Right lung (tissue), 5 donors: ENCODE results near the gene BPGM. TPM values are rescaled to one million over a fixed set of nuclear protein-coding genes. Genes with fewer than 3 reads are reported as not detected.

Source experiments
- DNase-seq, 2 donors: peaks; one replicate each; pipeline ENCODE4 v3.0.0-alpha.2; 2013
- polyA plus RNA-seq, 5 donors: library from polyadenylated mRNA; unstranded; fragments of 120-200 nt; gene quantifications; one replicate each; pipeline versions ENCODE4 v1.2.1 to v1.2.3, GENCODE V29; 2013; ENCODE audit warnings: inconsistent platforms in 1 of 5, low replicate concordance in 1 of 5; ENCODE audit not compliant: insufficient read length in 5 of 5, insufficient read depth in 1 of 5

Gene BPGM
- polyA plus RNA-seq, 5 donors: 26.9 to 43.3 (median 30.6) TPM

DNA sequence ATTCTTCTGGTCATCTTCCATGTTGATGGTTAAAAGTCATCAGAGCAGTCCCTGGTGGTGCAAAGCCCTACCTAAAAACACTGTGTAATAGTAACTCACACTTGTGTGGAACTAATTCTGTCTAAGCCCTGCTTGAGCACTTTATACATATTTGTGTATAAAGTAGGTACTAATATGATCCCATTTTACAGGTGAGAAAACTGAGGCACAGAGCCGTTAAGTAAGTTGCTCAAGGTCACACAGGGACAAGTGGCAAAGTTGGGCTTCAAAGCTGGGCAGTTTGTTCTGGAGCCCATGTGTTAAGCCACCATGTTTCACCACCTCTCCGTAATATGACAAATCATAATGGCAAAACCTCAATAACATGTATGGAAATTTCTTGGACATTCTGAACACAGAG lies 48.1 kb downstream of the BPGM start:
- no peak for DNase-seq

DNA sequence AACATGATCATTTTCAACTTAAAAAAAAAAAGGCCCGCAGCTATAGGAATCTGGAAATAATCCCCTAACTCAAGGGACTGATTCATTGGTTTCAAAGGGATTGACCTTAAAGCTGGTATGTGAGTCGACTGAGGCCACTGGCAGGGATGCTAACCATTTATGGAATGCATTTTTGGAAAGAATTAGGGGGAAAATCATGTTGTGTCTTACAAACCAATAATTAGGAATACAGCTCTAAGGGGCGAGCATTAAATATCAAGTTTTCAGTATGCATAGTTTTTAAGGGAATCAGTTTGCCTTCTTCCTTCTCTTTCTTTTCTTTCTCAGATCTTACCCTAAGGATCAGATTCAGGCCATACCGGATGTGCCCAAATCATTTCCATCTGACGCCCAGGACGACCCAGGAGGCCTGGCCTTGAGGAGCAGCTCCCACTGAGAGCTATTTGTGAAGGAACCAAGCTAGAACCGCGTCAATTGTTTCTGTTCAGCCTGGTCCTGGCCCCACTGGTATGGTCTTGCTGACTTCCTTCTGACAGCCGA lies 48.7 kb downstream of the BPGM start:
- no peak for DNase-seq

DNA sequence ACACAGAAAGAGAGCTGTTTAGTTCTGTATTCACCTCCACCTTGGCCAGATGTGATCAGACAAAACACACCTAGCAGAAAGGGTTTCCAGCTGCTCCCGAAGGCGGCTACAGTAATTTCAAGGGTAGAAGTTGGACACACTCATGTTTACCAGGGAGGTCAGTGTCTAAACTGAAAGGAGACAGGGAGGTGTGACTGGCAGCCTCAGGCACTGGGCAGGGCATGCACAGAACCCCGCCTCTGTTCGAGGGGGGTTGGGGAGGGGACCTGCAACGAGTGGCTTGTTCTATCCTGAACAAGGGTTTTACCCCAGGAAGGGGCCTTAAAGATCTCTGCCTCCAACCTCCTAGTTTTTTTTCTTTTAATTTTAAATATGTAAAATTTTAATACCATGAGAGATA lies 49.6 kb downstream of the BPGM start:
- no peak for DNase-seq

DNA sequence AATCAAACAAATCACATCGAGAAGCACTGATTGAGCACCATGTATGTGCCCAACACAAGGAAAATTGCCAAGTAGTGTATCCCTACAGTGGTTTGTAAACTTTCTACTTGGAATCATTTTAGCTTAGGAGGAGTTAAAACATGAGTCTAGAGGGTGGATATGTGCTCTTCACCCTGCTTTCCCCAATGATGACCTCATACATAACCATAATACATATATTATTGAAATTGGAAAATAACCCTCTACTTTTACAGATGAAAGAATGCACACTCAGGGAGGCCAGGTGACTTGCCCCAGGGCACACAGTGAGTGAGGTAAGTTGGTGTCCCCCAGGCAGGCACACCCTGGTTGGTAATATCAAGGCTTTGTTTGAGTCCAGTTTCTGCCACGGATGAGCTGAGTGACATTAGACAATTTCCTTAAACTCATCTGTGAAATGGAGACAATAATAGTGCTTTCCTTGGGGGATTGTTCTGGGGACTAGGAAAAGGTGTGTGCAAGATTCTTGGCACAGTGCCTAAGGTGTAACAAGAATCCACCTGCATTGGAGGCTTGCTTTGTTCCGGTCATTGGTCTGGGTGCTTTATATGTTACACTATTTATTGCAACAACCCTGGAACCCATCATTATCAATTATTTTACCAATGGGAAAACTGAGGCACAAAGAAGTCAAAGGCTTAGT lies 50.7 kb downstream of the BPGM start:
- no peak for DNase-seq

DNA sequence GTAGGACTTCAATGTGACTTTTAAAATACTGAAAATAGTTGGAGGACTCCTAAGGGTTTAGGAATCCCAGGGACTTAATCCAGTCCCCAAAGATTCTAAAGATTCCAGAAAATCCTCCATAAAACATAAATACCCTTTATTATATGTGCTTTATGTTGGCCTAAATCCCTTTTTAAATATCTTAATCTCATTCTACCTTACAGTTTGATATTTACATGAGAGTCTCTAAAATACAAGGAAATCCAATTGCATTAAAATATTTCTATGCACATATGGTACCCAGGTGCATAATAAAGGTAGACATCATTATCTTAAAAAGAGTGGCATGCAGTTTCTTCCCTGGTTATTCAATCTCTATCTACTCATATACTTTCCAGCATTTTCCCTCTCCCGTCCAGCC lies 51.8 kb downstream of the BPGM start:
- no peak for DNase-seq

DNA sequence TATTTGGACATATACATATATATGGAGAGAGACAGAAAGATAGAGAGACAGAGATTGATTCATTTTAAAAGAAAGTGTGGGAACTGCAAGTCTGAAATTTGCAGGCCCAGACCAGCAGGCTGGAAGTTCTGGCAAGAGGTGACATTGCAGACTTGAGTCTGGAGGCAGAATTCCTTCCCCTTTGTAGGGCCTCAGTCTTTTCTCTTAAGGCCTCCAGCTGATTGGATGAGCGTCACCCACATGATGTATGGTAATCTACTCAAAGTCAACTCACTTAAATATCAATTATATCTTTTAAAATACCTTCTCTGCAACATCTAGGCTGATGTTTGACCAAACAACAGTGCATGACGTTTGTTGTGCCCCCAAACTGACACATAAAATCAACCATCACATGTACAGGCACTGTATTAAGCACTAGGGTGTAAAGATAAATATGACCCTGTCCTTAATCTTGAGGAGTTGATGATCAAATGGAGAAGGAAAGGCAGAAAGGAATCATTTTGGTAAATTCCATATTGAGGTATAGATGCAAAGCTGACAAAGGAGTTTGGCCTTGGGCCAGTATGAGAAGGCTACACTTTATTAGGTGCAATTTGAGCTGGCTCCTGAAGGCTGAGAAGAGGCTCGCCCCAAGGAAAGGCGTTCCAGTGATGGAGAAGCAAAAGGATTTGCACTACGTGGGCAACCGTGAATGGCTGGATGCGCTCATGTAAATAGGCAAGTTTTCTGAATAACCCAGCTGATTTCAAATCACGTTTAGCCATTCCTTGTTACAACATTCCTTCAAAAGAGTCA lies 52.6 kb downstream of the BPGM start:
- DNase-seq: no peak

DNA sequence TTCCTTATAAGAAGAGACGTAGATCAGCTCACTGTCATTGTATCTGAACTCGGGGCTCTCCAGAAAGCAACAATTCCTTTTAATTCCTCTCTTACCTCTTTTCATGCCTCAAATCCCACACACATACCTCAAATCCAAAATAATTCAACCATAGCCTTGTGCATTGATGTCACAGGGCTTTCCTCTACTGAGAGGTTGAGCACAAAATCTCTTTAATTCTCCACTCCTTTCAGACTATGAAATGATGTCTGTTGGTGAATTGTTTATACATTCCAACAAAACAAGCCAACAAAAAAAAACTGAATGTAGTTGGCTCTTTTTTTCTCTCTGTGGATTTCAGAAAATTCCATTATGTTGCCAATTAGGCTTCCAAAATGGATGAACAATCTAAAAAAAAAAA lies 53.2 kb downstream of the BPGM start:
- no peak for DNase-seq

DNA sequence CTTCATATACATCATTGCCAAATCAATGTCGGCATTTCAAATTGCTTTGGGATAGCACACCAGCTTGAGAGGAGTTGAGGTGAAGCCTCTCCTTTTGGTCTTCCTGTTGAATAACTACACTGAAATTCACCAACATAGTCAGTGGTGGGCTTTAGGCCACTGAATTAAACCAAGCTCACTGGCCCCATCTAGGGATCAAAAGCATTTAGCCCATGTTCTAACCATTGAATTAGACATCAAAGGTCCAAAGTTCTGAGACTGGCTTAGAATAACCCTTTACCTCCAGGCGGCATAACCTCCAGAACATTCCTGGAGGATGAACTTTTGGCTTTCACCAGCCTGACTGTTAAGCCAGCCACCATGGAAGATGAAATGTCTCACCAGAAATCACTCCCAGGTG lies 54.6 kb downstream of the BPGM start:
- DNase-seq: no peak

DNA sequence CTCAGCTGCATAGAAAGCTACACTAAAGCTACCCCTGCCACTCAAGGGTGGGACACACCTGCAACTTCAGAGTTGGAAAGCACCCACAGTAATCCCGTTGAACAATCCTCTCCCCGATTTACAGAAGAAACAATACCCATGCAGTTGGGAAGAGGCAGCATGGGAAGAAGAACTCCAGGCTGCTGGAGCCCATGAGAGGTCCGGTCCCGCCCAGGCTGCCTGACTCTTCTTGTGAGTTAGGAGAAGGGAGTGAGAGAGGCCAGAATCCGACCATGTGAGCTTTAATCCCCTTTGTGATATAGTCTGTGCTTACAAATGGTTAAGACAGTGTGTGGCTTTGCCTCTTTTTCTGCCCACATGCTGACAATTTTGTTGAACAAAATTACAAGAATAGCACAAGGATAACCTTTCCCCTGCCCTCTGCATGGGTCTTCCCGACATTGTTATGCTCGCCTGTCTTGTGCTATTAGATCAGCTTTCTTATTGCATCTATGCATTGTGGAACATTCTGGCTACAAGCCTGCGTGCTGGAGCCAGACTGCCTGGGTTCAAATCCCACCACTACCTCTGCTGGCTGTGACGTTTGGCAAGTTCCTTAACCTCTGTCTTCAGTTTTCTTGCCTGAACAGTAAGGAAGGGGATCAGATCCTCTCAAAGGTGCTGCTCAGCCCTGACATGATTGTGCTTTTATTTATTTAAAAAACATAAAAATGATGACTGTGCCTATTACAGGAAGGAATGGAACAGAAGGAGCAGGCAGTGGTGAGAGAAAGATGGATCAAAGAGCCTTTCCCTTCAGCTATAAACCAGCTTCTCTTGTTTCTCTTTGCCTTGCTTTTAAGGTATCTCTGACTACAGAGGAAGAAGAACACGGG lies 56.0 kb downstream of the BPGM start:
- no peak for DNase-seq

DNA sequence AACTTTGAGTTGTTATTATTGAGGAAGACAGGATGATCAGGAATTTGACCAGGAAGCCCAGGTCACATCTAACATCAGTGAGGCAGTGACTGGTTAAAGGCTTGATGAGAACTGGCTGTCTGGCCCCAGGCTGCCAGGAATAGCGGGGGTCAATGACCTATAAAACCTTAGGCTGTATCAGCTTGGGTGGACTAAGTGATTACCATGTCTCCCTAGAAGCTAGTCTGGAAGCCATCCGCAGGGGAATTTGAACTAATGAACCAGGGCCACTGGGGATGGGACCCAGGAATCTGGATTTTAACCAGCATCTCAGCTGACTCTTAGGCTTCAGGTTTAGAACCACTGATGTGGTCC lies 56.6 kb downstream of the BPGM start:
- no peak for DNase-seq

DNA sequence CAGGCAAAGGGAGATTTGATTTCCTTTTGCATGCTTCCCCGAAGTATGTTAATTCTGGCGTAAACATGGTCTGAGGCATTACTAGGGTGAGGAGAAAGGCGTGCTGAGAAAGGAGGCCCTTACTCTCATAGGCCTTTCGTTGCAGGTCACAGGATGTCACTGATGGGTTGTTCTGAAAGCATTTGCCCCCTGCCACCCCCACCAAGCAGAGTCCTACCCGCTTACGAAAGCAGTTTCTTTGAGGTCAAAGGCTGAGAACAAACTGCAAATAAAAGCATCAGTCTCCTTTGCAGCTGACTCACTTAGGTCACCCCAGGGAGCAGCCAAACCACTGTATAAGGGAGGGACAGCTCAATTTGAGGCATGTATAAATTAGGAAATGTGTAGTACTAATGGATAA lies 57.1 kb downstream of the BPGM start:
- DNase-seq: no peak

DNA sequence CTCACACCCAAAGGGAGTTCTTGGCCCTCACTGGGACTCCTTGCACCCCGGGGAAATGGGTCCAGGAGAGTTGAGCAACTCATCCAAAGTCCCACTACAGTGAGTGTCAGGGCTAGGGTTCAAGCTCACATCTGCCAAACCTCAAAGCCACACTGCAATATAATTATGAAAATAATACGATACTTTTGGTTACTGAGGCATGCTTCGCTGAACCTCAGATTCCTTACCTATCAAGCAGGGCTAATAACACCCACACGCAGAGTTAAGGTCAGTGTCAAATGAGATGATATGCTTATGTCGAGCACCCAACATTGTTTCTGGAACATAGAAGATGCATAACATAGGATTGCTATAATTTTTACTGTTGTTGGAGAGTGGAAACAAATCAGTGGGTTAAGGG lies 58.2 kb downstream of the BPGM start:
- DNase-seq: no peak

DNA sequence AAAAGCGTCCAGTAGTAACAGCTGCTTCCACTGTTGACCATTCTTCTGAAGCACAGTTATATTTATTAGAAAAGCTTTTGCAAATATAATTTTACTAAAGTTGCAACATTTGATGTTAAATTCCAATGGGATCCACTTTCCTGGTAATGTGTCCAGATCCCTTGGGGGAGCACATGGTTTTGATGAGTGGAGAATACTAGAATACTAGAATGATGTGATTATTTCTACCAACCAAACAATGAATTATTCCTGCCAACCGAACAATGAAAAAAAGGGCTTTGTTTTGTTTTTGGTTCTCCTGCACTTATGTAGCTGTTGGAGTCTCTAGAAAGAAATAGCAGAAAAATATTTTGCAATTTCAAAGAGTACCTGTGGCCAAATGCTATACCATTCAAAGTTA lies 59.1 kb downstream of the BPGM start:
- DNase-seq: no peak

DNA sequence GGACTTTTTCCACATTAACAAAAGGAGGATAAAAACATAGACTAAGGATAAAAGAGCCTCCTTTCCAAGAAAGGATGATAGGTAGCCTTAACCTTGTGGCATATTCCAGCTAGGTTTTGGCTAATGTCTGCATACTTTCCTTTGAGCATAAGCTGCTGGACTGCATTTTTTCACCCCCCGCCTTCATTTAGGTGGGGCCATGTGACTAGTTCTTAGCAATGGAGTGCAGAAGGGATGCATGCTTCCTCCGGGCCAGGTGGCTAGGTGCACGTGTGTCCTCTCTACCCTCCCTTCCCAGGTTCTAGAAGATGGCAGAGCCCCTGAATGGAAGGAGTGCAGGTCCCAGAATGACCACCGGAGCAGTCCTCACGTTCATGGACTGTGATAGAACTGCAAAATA lies 59.8 kb downstream of the BPGM start:
- no peak for DNase-seq

DNA sequence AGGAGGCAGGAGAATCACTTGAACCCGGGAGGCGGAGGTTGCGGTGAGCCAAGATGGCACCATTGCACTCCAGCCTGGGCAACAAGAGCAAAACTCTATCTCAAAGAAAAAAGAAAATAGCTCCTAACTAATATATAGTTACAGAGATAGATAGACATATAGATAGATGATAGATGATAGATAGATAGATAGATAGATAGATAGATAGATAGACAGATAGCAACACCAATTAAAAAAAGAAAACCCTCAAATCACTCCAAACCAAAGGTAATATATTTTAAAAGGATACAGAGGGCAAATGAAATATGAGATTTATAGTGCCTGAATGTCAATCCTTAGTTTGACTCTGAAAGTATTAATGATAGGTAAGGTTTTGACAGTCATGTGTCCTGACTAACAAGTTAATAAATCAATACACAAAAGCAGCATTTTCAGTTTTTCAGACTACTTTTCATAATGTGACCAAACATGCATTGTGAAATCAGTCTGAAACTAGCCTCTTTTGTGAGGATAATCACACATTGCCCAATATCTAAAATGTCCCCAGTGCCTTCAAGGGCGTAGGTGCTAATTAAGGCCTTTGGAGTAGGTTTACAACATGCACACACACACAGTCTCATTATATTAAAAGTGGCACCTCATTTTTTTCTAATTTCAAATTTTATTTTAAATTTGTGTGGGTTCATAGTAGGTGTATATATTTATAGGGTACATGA lies 61.2 kb downstream of the BPGM start:
- DNase-seq: no peak

DNA sequence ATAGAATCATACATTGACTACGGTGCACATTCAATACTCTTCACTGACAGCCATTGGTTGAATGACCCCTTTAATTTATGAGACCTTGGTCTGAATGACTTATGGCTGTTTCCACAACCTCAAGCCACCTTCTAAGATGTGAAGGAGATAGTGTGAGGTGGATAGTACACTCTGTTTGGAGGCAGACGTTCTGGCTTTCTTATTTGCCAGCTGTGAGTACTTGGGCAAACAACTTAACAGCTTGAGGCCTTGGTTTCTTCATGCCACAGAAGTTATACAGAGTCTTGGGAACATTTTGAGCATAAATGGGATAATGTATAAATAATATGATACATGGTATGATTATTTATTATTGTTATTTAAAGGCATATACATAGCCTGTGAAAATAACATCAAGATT lies 62.0 kb downstream of the BPGM start:
- no peak for DNase-seq

DNA sequence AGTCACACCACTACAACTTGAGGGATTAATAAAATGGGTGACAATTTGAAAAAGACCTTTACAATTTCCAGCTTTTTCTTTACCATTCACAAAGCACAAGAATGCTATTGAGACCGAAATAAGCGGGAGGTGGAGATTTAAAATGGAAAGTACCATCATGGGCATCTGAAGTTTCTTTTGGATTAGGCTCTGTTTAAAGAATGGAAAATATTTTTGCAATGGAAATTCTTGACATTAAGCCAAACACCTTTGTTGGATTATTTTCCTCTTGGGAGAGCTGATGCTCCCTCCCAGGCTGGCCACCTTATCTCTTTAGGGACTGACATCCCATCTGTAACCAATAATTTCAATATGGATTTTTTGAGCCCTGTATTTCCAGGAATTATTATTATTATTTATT lies 62.5 kb downstream of the BPGM start:
- DNase-seq: no peak

DNA sequence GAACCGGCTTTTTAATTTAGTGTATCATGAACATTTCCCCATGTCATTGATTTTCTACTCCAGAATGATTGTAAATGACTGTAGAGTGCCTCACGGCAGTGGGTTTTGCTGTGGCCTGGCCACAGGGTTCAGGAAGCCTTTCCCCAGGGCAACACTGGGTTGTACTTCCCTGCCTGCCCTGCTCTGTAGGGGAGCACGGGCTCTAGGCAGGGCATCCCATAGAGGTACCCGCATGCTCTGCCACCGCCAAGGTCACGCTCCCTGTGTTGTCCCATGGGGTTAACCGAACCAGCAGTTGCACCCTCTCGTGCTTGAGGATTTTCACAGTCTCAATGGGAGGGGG lies 63.8 kb downstream of the BPGM start:
- DNase-seq: no peak

DNA sequence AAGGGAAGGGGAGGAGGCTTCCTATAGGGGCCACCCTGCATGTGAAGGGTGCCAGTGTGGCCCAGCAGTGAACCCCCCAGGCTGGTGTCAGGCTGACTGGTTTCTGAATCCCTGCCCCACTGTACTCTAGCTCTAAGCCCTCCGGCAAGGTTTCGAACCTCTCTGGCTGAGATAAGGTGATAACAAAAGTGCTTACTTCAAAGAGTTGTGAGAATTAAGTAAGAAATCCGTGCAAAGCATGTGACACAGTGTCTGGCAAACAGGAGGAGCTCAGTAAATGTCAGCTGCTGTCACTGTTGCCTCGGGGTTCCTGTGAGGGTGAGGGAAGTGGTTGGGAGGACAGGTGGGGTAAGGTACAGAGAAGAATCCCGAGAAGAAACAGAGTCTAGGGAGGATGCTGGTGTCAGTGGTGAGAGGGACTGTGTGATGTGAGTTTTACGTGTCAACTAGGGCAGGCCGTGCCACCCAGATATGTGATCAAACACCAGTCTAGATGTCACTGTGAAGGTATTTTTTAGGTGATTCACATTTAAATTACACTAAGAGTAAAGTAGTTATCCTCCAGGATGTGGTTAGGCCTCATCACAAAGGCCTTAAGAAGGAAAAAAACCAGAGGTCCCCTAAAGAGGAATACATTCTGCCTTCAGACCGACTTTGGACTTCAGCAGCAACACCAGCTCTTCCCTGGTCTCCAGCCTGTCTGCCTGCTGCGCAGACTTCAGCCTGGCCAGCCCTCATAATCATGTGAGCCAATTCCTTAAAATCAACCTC lies 64.4 kb downstream of the BPGM start:
- DNase-seq: no peak

DNA sequence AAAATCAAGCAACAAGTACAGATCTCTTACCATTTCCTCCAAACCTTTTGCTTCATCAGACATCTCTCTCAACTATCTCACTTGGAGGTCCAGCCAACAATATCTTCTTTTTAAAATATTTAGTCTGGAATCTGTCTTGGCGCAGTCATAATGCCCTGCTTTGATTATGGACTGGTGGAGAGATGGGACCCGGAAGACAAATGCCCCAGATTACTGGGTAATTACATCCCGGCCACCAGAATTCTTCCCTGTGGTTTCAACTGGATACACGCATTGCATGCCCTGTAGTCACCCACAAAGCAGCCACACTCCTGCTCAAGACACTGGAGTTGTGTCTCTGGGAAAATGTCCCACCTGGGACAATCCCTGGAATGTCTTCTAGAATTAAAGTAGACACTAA lies 65.5 kb downstream of the BPGM start:
- no peak for DNase-seq
